Measurements from ENCODE around the gene EDC3. TPM values are rescaled to one million over a fixed set of nuclear protein-coding genes. Genes with fewer than 3 reads are reported as not detected.

The EDC3 gene, protein sequence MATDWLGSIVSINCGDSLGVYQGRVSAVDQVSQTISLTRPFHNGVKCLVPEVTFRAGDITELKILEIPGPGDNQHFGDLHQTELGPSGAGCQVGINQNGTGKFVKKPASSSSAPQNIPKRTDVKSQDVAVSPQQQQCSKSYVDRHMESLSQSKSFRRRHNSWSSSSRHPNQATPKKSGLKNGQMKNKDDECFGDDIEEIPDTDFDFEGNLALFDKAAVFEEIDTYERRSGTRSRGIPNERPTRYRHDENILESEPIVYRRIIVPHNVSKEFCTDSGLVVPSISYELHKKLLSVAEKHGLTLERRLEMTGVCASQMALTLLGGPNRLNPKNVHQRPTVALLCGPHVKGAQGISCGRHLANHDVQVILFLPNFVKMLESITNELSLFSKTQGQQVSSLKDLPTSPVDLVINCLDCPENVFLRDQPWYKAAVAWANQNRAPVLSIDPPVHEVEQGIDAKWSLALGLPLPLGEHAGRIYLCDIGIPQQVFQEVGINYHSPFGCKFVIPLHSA
- 17.9 to 20.7 TPM (median 18.9 TPM) in 5 replicates for total RNA-seq (2022; extraction: Qiagen RNA extraction)

DNA sequence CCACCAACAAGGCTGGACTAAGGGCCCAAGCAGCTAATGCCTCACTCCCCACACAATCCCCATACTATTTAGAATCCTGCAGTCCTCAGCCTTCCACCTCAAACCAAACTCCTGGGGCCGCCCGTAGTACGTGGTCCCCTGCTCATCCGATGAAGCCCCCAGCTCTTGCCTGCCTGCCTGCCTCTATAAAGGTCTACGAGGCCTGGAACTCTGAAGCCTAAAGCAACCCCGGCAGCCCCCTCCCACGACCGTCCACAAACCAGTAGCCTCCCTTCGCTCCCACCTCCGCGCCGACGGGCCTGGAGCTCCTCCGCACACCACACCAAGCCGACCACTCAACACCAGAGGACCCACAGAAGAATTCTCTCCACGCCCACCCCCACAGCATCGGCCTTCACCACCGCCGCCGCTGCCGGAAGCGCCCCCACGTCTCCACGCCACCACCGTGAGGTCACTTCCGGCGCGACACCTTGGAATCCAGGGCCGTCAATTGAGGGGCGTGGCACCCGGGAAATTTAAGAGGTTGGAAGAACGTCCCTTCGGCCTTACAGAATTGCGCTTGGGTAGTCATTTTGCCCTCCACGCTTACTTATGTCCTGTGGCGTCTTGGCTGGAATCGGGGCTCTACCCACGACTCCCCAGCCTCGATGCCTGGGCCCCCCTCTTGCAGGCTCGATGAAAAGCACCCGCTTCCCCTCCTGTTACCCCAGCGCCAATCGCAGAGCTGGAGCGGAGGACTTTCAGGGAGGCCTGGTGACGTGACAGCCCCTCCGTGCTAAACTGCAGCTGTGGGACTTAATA, at the start of gene EDC3:
Gene EDC3, minus strand, starts transcription at position 428 of the 801 bp plus-strand sequence. CDS start 20,900 bp downstream, outside the sequence.

DNA sequence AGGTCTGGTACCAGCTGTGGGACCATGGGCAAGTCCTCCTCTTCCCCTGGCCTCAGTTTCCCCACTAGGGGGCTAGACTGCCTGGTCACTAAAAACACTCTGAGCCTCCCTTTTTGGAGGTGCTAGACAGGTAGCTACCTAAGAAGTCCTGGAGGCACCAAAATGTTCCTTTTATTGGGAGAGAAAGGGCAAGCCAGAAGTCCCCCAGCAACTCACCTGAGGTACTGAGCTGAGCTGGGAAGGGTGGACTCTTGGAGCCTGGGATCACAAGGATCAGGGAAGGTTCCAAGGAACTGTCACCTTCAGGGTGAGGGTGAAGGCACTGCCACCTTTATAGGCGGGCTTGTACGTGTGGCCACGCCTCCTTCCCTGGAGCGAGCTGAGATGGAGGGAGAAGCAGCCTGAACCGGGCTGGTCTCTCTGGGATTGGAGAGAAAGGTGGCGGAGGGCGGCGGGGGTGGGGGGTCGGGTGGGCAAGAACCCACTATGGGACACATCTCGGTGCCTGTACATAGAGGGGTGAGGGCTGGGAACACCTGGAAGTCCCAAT, 29.5 kb upstream of the EDC3 start, which contains the start of gene CYP1A1:
Gene CYP1A1, minus strand, starts transcription at position 304 of the 550 bp plus-strand sequence. CDS start 2,431 bp downstream, outside the sequence.

DNA sequence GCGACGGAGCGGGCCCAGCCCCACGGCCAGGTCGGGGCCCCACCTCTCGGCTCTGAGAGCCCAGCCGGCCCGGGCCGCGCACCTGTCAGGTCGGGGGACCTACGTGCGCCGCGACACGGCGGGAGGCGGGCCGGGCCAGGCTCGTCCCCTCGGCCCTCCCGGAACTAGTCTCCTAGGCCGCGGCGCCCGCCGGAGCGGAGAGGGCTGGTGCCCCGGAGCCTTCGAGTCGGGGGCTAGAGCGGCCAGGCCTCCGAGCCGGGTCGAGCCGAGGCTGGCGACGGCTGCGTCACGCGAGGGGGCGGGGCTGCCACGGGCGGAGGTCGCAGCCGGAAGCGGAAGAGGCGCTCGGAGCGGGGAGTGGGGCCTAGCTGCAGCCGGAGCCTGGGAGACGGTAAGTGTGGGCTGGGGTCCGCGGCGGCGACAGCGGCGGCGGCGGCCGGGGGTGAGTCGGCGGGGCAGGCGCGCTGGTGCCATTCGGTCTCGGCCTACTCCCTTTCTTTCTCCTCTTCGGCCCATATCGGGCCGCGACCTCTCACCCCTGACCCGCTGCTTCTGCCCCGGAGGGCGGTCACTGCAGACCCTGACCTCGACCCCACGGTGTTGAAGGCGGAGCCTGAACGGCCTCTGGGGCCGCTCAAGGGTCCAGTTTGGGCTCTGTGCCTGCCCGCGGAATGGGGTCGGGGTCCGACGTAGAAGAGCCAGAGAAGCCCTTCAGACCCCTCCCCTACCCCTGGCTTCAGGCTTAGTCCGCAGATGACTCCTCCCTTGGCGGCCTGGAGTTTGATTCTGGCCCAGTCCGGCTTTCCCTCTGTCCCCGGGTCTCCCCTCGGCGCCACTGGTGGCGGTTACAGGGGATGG, 80.1 kb downstream of the EDC3 start, which contains the start of gene CLK3:
Gene CLK3, plus strand, starts transcription at position 329 of the 858 bp plus-strand sequence. CDS start 3,361 bp downstream, outside the sequence.

Other genes starting within 250 kb of the EDC3 start
- 40.4 to 44.4 TPM (median 42.2 TPM) in 5 replicates for gene UBL7, start 234.9 kb downstream of the EDC3 start, total RNA-seq (2022; extraction: Qiagen RNA extraction)
- gene ARID3B, start 154.8 kb downstream of the EDC3 start, total RNA-seq (2022; extraction: Qiagen RNA extraction): 3.1 to 4.2 TPM (median 3.9 TPM) in 5 replicates
- gene CLK3, start 80.2 kb downstream of the EDC3 start, total RNA-seq (2022; extraction: Qiagen RNA extraction): 33.3 to 47.6 TPM (median 36.3 TPM) in 5 replicates
- 1.3 to 2.5 TPM (median 2.0 TPM) in 5 replicates for gene CYP1A1, start 29.5 kb upstream of the EDC3 start, total RNA-seq (2022; extraction: Qiagen RNA extraction)
- not detected in 5 replicates for gene CYP1A2, start 52.8 kb upstream of the EDC3 start, total RNA-seq (2022; extraction: Qiagen RNA extraction)
- gene CSK, start 86.1 kb upstream of the EDC3 start, total RNA-seq (2022; extraction: Qiagen RNA extraction): 59.2 to 70.7 TPM (median 66.3 TPM) in 5 replicates
- 0.03 to 0.08 TPM (median 0.08 TPM) in 3 of 5 replicates, not detected in the others for gene LMAN1L, start 116.8 kb upstream of the EDC3 start, total RNA-seq (2022; extraction: Qiagen RNA extraction)
- gene CPLX3, start 130.6 kb upstream of the EDC3 start, total RNA-seq (2022; extraction: Qiagen RNA extraction): 0.05 to 0.06 TPM in 2 of 5 replicates, not detected in the others
- gene ULK3, start 147.1 kb upstream of the EDC3 start, total RNA-seq (2022; extraction: Qiagen RNA extraction): 27.9 to 41.0 TPM (median 38.2 TPM) in 5 replicates
- 55.2 to 69.3 TPM (median 66.6 TPM) in 5 replicates for gene SCAMP2, start 177.3 kb upstream of the EDC3 start, total RNA-seq (2022; extraction: Qiagen RNA extraction)
- 28.0 to 35.2 TPM (median 32.6 TPM) in 5 replicates for gene MPI, start 194.0 kb upstream of the EDC3 start, total RNA-seq (2022; extraction: Qiagen RNA extraction)
- 30.0 to 41.1 TPM (median 38.4 TPM) in 5 replicates for gene FAM219B, start 210.8 kb upstream of the EDC3 start, total RNA-seq (2022; extraction: Qiagen RNA extraction)
- gene COX5A, start 242.0 kb upstream of the EDC3 start, total RNA-seq (2022; extraction: Qiagen RNA extraction): 505 to 615 TPM (median 535 TPM) in 5 replicates

All from A549 treated with CORT108297 at 1 μM for 4 hours (cell line).